GM23338 (cell line): ENCODE data around the gene CDYL. TPM values are rescaled to one million over a fixed set of nuclear protein-coding genes. Genes with fewer than 3 reads are reported as not detected.

Experiments
- ATAC-seq: fragments of 200-7000 bp; cut with Tn5 transposase; 3 replicates; pipeline ENCODE4 v1.9.1; 2020
- DNase-seq: peaks from one replicate; pipeline ENCODE4 v3.0.0-alpha.2; 2015; ENCODE audit warnings: low spot score
- H2AFZ ChIP-seq: fragments of 200-600 bp; sonication (generic); 2 replicates; pipeline ENCODE4 v1.8.0; 2016; ENCODE audit warnings: antibody characterized with exemption, mild to moderate bottlenecking, moderate library complexity
- H3F3A ChIP-seq: fragments of 200-600 bp; sonication (generic); replicated peaks from 2 replicates; pipeline ENCODE4 v1.8.0; 2017; ENCODE audit warnings: antibody characterized with exemption, mixed run types, low read depth
- H3K27ac ChIP-seq: fragments of 200-600 bp; sonication (generic); 2 replicates; pipeline ENCODE4 v1.6.1; 2016; ENCODE audit warnings: low read depth
- H3K27me3 ChIP-seq: fragments of 200-600 bp; sonication (generic); 2 replicates; pipeline ENCODE4 v1.8.0; 2016; ENCODE audit warnings: mild to moderate bottlenecking, mixed run types, moderate library complexity; ENCODE audit not compliant: insufficient read depth
- H3K36me3 ChIP-seq: fragments of 200-600 bp; sonication (generic); 2 replicates; pipeline ENCODE4 v1.8.0; 2016; ENCODE audit warnings: mild to moderate bottlenecking; ENCODE audit not compliant: insufficient read depth
- H3K4me1 ChIP-seq: fragments of 200-600 bp; sonication (generic); 2 replicates; pipeline ENCODE4 v1.8.0; 2016; ENCODE audit warnings: mild to moderate bottlenecking, moderate library complexity; ENCODE audit not compliant: insufficient read depth
- H3K4me2 ChIP-seq: fragments of 200-600 bp; sonication (generic); 2 replicates; pipeline ENCODE4 v1.7.1; 2017; ENCODE audit warnings: mixed run types
- H3K4me3 ChIP-seq: fragments of 200-600 bp; sonication (generic); 2 replicates; pipeline ENCODE4 v1.6.1; 2016; ENCODE audit warnings: mixed run types
- H3K79me2 ChIP-seq: fragments of 200-600 bp; sonication (generic); replicated peaks from 2 replicates; pipeline ENCODE4 v1.8.0; 2017; ENCODE audit warnings: mild to moderate bottlenecking; ENCODE audit not compliant: insufficient read depth
- H3K9me2 ChIP-seq: fragments of 200-600 bp; sonication (generic); 2 replicates; pipeline ENCODE4 v1.8.0; 2017; ENCODE audit not compliant: insufficient read depth
- H4K20me1 ChIP-seq: fragments of 200-600 bp; sonication (generic); replicated peaks from 2 replicates; pipeline ENCODE4 v1.8.0; 2017; ENCODE audit warnings: mild to moderate bottlenecking; ENCODE audit not compliant: insufficient read depth
- H3K27ac Mint-ChIP-seq: 2 replicates; pipeline ENCODE4 v1.8.0; 2020; ENCODE audit warnings: inconsistent platforms, mild to moderate bottlenecking, moderate library complexity, mixed read lengths
- H3K27me3 Mint-ChIP-seq: 3 replicates; pipeline ENCODE4 v1.8.0; 2022; ENCODE audit warnings: low read depth, mild to moderate bottlenecking, moderate library complexity, mixed read lengths, inconsistent platforms; ENCODE audit not compliant: insufficient read depth, poor library complexity
- H3K36me3 Mint-ChIP-seq: 3 replicates; pipeline ENCODE4 v1.8.0; 2021; ENCODE audit warnings: low read depth, mild to moderate bottlenecking, inconsistent platforms, moderate library complexity, mixed read lengths
- H3K4me1 Mint-ChIP-seq: 3 replicates; pipeline ENCODE4 v1.8.0; 2020; ENCODE audit warnings: mild to moderate bottlenecking, inconsistent platforms, mixed read lengths
- H3K4me3 Mint-ChIP-seq: 3 replicates; pipeline ENCODE4 v1.8.0; 2021; ENCODE audit warnings: moderate library complexity, mild to moderate bottlenecking, inconsistent platforms, mixed read lengths
- H3K9me3 Mint-ChIP-seq: 3 replicates; pipeline ENCODE4 v1.8.0; 2020; ENCODE audit warnings: moderate library complexity, mild to moderate bottlenecking, inconsistent platforms, mixed read lengths
- CREB1 ChIP-seq: fragments of 250-450 bp; sonication (Bioruptor Pico); IDR thresholded peaks from 2 replicates; pipeline ENCODE4 v1.5.0; 2020; ENCODE audit warnings: low read depth, mild to moderate bottlenecking, moderate library complexity
- EZH2 ChIP-seq: fragments of 200-600 bp; sonication (generic); IDR thresholded peaks from one replicate; pipeline ENCODE4 v1.8.0; 2017; ENCODE audit warnings: antibody characterized with exemption, mild to moderate bottlenecking, low read depth; ENCODE audit not compliant: unreplicated experiment
- EZH2phosphoT487 ChIP-seq: fragments of 200-600 bp; sonication (generic); IDR thresholded peaks from one replicate; pipeline ENCODE4 v1.8.1; 2018; ENCODE audit warnings: antibody characterized with exemption; ENCODE audit not compliant: unreplicated experiment
- JUNB ChIP-seq: IDR thresholded peaks from one replicate; pipeline ENCODE4 v1.6.1; 2016; ENCODE audit warnings: antibody characterized with exemption; ENCODE audit not compliant: unreplicated experiment
- NANOG ChIP-seq: IDR thresholded peaks from 2 replicates; pipeline ENCODE4 v1.6.1; 2016; ENCODE audit warnings: antibody characterized with exemption, borderline replicate concordance
- POLR2AphosphoS5 ChIP-seq: IDR thresholded peaks from 2 replicates; pipeline ENCODE4 v1.6.1; 2016; ENCODE audit warnings: antibody characterized with exemption, low read depth
- STAT1 ChIP-seq: IDR thresholded peaks from one replicate; pipeline ENCODE4 v1.6.1; 2016; ENCODE audit warnings: antibody characterized with exemption; ENCODE audit not compliant: unreplicated experiment
- ZNF114 ChIP-seq: fragments of 250-450 bp; sonication (Bioruptor Pico); IDR thresholded peaks from 2 replicates; pipeline ENCODE4 v1.5.0; 2020; ENCODE audit warnings: mild to moderate bottlenecking, moderate library complexity
- ZNF331 ChIP-seq: fragments of 250-450 bp; sonication (Bioruptor Pico); IDR thresholded peaks from 2 replicates; pipeline ENCODE4 v1.5.0; 2020; ENCODE audit warnings: low read depth, mild to moderate bottlenecking, moderate library complexity
- polyA plus RNA-seq: library from polyadenylated mRNA; unstranded; fragments of >200 nt; fragmentation: Nextera tagmentation; extraction: Ambion mirVana; gene quantifications from 2 replicates; pipeline ENCODE4 v1.2.1, GENCODE V29; 2016
- total RNA-seq: library from RNA; depleted of rRNA; stranded (reverse); fragments of >200 nt; shearing (Covaris generic); gene quantifications from 2 replicates; pipeline ENCODE4 v1.2.3, GENCODE V29; 2014
- TF ChIP-seq, protein P1 (sequence below): IDR thresholded peaks from 2 replicates; pipeline ENCODE4 v1.6.1; 2016; ENCODE audit warnings: antibody characterized with exemption
- TF ChIP-seq, protein P2 (sequence below), 2 experiments: fragments of 200-600 bp in 1 of 2; sonication (generic) in 1 of 2; conservative IDR thresholded peaks; 2 replicates each; pipeline versions ENCODE4 v1.5.1 to v1.6.1; 2016 to 2017; ENCODE audit warnings: antibody characterized with exemption in 2 of 2, low read depth in 2 of 2, mild to moderate bottlenecking in 2 of 2, moderate library complexity in 1 of 2
- TF ChIP-seq, protein P3 (sequence below): IDR thresholded peaks from one replicate; pipeline ENCODE4 v1.6.1; 2018; ENCODE audit warnings: antibody characterized with exemption; ENCODE audit not compliant: unreplicated experiment
- TF ChIP-seq, protein P4 (sequence below): fragments of 250-450 bp; sonication (Bioruptor Pico); IDR thresholded peaks from 2 replicates; pipeline ENCODE4 v1.5.0; 2020; ENCODE audit warnings: mild to moderate bottlenecking, moderate library complexity

The CDYL gene
- total and polyA plus RNA-seq, 2 experiments from 2014 or later: 67.2 to 128 TPM

DNA sequence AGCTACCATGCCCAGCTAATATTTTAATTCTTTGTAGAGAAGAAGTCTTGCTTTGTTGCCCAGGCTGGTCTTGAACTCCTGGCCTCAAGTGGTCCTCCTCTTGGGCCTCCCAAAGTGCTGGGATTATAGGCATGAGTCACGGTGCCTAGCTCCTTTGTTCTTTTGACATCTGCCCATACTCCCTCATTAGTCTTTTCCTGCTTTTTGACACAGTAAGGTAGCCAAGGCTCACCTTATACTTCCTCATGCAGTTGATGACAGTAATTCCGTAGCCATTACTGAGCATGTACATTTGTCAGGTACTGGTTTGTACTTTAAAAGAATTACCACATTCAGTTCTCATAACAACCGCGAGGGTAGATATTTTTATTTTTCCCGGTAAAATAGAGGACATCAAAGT lies 76.7 kb downstream of the CDYL start:
- H3K36me3 ChIP-seq: no peaks in the 10 kb centered on the region; the same call in 1 of the 2 replicates
- peaks cover 6% of the 10 kb centered on the region for H3K27me3 Mint-ChIP-seq
- H3F3A ChIP-seq: 0 out of 2 replicates have a peak, but pooled peaks cover 1% of the 10 kb centered on the region
- no peak overlapping the region for H3K27ac Mint-ChIP-seq
- H4K20me1 ChIP-seq: peaks cover 90% of the 10 kb centered on the region
- no peak for ATAC-seq
- no peaks in the 10 kb centered on the region for H3K9me3 Mint-ChIP-seq
- peaks cover 60% of the 10 kb centered on the region for H3K4me1 Mint-ChIP-seq
- H3K4me1 ChIP-seq: peaks cover 12% of the 10 kb centered on the region; the same call in 1 of the 2 replicates
- H3K4me3 ChIP-seq: no peak overlapping the region
- peaks cover 3% of the 10 kb centered on the region; the same call in 2 of the 3 replicates for H3K36me3 Mint-ChIP-seq
- no peak overlapping the region for H3K4me2 ChIP-seq
- peaks cover 100% of the 10 kb centered on the region for H3K79me2 ChIP-seq
- H3K9me2 ChIP-seq: no peaks in the 10 kb centered on the region
- no peak for DNase-seq
- H2AFZ ChIP-seq: no peak overlapping the region
- no peak overlapping the region for H3K27ac ChIP-seq
- H3K4me3 Mint-ChIP-seq: no peak overlapping the region
- H3K27me3 ChIP-seq: no peaks in the 10 kb centered on the region
- TF ChIP-seq, protein P1, sequence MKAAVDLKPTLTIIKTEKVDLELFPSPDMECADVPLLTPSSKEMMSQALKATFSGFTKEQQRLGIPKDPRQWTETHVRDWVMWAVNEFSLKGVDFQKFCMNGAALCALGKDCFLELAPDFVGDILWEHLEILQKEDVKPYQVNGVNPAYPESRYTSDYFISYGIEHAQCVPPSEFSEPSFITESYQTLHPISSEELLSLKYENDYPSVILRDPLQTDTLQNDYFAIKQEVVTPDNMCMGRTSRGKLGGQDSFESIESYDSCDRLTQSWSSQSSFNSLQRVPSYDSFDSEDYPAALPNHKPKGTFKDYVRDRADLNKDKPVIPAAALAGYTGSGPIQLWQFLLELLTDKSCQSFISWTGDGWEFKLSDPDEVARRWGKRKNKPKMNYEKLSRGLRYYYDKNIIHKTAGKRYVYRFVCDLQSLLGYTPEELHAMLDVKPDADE: no peak
- TF ChIP-seq JUNB: no peak
- TF ChIP-seq, protein P2, sequence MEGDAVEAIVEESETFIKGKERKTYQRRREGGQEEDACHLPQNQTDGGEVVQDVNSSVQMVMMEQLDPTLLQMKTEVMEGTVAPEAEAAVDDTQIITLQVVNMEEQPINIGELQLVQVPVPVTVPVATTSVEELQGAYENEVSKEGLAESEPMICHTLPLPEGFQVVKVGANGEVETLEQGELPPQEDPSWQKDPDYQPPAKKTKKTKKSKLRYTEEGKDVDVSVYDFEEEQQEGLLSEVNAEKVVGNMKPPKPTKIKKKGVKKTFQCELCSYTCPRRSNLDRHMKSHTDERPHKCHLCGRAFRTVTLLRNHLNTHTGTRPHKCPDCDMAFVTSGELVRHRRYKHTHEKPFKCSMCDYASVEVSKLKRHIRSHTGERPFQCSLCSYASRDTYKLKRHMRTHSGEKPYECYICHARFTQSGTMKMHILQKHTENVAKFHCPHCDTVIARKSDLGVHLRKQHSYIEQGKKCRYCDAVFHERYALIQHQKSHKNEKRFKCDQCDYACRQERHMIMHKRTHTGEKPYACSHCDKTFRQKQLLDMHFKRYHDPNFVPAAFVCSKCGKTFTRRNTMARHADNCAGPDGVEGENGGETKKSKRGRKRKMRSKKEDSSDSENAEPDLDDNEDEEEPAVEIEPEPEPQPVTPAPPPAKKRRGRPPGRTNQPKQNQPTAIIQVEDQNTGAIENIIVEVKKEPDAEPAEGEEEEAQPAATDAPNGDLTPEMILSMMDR (conservative IDR thresholded peaks at IDR 0.05; ENCODE audit: low read depth in 2 of 2): no peak
- no peak for TF ChIP-seq ZNF114 (CRISPR knock-in tag)
- no peak for TF ChIP-seq POLR2AphosphoS5
- no peak for TF ChIP-seq EZH2
- no peak for TF ChIP-seq ZNF331 (CRISPR knock-in tag)
- no peak for TF ChIP-seq STAT1
- TF ChIP-seq, protein P3, sequence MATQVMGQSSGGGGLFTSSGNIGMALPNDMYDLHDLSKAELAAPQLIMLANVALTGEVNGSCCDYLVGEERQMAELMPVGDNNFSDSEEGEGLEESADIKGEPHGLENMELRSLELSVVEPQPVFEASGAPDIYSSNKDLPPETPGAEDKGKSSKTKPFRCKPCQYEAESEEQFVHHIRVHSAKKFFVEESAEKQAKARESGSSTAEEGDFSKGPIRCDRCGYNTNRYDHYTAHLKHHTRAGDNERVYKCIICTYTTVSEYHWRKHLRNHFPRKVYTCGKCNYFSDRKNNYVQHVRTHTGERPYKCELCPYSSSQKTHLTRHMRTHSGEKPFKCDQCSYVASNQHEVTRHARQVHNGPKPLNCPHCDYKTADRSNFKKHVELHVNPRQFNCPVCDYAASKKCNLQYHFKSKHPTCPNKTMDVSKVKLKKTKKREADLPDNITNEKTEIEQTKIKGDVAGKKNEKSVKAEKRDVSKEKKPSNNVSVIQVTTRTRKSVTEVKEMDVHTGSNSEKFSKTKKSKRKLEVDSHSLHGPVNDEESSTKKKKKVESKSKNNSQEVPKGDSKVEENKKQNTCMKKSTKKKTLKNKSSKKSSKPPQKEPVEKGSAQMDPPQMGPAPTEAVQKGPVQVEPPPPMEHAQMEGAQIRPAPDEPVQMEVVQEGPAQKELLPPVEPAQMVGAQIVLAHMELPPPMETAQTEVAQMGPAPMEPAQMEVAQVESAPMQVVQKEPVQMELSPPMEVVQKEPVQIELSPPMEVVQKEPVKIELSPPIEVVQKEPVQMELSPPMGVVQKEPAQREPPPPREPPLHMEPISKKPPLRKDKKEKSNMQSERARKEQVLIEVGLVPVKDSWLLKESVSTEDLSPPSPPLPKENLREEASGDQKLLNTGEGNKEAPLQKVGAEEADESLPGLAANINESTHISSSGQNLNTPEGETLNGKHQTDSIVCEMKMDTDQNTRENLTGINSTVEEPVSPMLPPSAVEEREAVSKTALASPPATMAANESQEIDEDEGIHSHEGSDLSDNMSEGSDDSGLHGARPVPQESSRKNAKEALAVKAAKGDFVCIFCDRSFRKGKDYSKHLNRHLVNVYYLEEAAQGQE: no peak
- TF ChIP-seq, protein P4, sequence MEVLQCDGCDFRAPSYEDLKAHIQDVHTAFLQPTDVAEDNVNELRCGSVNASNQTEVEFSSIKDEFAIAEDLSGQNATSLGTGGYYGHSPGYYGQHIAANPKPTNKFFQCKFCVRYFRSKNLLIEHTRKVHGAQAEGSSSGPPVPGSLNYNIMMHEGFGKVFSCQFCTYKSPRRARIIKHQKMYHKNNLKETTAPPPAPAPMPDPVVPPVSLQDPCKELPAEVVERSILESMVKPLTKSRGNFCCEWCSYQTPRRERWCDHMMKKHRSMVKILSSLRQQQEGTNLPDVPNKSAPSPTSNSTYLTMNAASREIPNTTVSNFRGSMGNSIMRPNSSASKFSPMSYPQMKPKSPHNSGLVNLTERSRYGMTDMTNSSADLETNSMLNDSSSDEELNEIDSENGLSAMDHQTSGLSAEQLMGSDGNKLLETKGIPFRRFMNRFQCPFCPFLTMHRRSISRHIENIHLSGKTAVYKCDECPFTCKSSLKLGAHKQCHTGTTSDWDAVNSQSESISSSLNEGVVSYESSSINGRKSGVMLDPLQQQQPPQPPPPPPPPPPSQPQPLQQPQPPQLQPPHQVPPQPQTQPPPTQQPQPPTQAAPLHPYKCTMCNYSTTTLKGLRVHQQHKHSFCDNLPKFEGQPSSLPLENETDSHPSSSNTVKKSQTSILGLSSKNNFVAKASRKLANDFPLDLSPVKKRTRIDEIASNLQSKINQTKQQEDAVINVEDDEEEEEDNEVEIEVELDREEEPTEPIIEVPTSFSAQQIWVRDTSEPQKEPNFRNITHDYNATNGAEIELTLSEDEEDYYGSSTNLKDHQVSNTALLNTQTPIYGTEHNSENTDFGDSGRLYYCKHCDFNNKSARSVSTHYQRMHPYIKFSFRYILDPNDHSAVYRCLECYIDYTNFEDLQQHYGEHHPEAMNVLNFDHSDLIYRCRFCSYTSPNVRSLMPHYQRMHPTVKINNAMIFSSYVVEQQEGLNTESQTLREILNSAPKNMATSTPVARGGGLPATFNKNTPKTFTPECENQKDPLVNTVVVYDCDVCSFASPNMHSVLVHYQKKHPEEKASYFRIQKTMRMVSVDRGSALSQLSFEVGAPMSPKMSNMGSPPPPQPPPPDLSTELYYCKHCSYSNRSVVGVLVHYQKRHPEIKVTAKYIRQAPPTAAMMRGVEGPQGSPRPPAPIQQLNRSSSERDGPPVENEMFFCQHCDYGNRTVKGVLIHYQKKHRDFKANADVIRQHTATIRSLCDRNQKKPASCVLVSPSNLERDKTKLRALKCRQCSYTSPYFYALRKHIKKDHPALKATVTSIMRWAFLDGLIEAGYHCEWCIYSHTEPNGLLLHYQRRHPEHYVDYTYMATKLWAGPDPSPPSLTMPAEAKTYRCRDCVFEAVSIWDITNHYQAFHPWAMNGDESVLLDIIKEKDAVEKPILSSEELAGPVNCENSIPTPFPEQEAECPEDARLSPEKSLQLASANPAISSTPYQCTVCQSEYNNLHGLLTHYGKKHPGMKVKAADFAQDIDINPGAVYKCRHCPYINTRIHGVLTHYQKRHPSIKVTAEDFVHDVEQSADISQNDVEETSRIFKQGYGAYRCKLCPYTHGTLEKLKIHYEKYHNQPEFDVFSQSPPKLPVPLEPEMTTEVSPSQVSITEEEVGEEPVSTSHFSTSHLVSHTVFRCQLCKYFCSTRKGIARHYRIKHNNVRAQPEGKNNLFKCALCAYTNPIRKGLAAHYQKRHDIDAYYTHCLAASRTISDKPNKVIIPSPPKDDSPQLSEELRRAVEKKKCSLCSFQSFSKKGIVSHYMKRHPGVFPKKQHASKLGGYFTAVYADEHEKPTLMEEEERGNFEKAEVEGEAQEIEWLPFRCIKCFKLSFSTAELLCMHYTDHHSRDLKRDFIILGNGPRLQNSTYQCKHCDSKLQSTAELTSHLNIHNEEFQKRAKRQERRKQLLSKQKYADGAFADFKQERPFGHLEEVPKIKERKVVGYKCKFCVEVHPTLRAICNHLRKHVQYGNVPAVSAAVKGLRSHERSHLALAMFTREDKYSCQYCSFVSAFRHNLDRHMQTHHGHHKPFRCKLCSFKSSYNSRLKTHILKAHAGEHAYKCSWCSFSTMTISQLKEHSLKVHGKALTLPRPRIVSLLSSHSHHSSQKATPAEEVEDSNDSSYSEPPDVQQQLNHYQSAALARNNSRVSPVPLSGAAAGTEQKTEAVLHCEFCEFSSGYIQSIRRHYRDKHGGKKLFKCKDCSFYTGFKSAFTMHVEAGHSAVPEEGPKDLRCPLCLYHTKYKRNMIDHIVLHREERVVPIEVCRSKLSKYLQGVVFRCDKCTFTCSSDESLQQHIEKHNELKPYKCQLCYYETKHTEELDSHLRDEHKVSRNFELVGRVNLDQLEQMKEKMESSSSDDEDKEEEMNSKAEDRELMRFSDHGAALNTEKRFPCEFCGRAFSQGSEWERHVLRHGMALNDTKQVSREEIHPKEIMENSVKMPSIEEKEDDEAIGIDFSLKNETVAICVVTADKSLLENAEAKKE: no peak
- TF ChIP-seq EZH2phosphoT487: no peak
- no peak for TF ChIP-seq NANOG
- TF ChIP-seq CREB1 (CRISPR knock-in tag): no peak
